ENCODE results near the gene C5orf47. TPM values are rescaled to one million over a fixed set of nuclear protein-coding genes. Genes with fewer than 3 reads are reported as not detected.

Gene C5orf47
- total and polyA plus RNA-seq, 4 donors: 0.06 to 0.10 (median 0.09) TPM; not detected in 1

DNA sequence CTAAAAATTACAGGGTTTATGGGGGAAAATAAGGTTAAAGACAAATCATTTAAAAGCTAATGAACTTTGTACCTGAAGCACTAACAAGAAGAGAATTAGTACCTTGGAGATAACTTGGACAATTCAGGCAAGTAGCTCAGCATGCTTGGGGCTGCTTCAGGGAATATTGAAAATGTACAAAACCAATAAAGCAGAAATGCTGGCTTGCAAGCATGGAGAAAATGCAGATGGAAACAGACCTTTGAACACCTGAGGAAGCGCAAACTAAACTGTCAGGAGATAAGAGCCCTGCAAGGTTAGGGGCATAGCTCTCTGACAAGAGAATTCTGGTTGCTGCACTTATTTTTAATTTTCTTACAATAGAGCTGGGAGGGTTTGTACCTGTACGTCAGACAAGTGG is 42.6 kb upstream of the C5orf47 start:
- Histone ChIP-seq H3K4me1 (ENCODE audit: control insufficient read depth in 5 of 5, insufficient read depth in 5 of 5, low read length in 5 of 5) (peaks cover 7 to 23% (median 19%) of the 10 kb centered on the region in 5 donors), H3K4me3 (no peak overlapping the region), H3K9me3 (ENCODE audit: control insufficient read depth in 4 of 4, insufficient read depth in 3 of 4, low read length in 3 of 4) (no peaks in the 10 kb centered on the region), H3K27ac (ENCODE audit: low read depth in 1 of 2, low read length in 1 of 2) (no peak overlapping the region), H3K27me3 (ENCODE audit: control insufficient read depth in 3 of 3, insufficient read depth in 3 of 3, low read length in 2 of 3) (no peaks in the 10 kb centered on the region), H3K36me3 (ENCODE audit: control insufficient read depth in 4 of 4, insufficient read depth in 4 of 4, low read length in 4 of 4) (peaks cover 13 to 46% (median 23%) of the 10 kb centered on the region in 4 donors), H3K9ac (ENCODE audit: insufficient read depth in 1 of 2, low read length in 2 of 2) (no peak overlapping the region)
- WGBS, 2 donors: 95 to 96% methylated on average over 2 of the region's 2 CpGs
- ATAC-seq (ENCODE audit: insufficient read depth, low FRiP score): no peak
- TF ChIP-seq CTCF (IDR thresholded peaks at IDR 0.05; ENCODE audit: control extremely low read depth, extremely low read depth): no peak
- no peak for DNase-seq

GRCh38 chr5:173950829-173951228 is 38.1 kb upstream of the C5orf47 start:
- Histone ChIP-seq H3K9me3 (ENCODE audit: control insufficient read depth in 4 of 4, insufficient read depth in 3 of 4, low read length in 3 of 4) (no peaks in the 10 kb centered on the region), H3K4me3 (no peak overlapping the region), H3K36me3 (ENCODE audit: control insufficient read depth in 4 of 4, insufficient read depth in 4 of 4, low read length in 4 of 4) (peaks cover 23 to 50% (median 47%) of the 10 kb centered on the region in 4 donors), H3K27me3 (ENCODE audit: control insufficient read depth in 3 of 3, insufficient read depth in 3 of 3, low read length in 2 of 3) (no peaks in the 10 kb centered on the region), H3K27ac (ENCODE audit: low read depth in 1 of 2, low read length in 1 of 2) (no peak overlapping the region), H3K9ac (ENCODE audit: insufficient read depth in 1 of 2, low read length in 2 of 2) (no peak overlapping the region), H3K4me1 (ENCODE audit: control insufficient read depth in 5 of 5, insufficient read depth in 5 of 5, low read length in 5 of 5) (peaks cover 0 to 7% (median 0%) of the 10 kb centered on the region in 5 donors)
- WGBS, 2 donors: 87 to 95% methylated on average over 2 of the region's 2 CpGs
- TF ChIP-seq CTCF (IDR thresholded peaks at IDR 0.05; ENCODE audit: control extremely low read depth, extremely low read depth): no peak
- ATAC-seq (ENCODE audit: insufficient read depth, low FRiP score) (no peak), DNase-seq (no peak)

DNA sequence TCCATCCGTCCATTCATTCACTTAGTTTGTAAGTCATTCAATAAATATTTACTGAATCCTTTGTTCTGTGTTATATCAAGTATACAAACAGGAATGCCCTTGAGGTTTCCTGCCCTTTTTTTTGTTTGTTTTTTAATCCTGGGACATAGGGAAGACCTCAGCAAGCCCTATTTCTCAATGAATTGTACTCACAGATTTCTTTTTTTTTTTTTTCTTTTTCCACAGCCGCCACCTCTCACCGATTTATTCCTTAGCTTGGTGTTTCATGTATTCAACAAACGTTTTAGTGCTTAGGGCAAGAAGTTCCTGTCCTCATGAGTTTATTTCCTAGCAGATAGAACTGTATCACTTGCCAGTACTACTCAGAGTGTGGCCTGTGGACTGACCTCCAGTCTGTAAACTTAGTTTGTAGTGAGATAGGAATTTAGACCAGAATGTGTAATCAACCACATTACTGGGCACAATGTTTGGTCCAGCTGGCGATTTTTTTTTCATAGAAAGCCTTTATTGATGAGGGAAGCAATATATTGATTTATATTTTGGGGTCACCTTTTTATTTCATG is 35.4 kb upstream of the C5orf47 start:
- Histone ChIP-seq H3K27me3 (ENCODE audit: control insufficient read depth in 3 of 3, insufficient read depth in 3 of 3, low read length in 2 of 3) (no peaks in the 10 kb centered on the region), H3K9me3 (ENCODE audit: control insufficient read depth in 4 of 4, insufficient read depth in 3 of 4, low read length in 3 of 4) (no peaks in the 10 kb centered on the region), H3K27ac (ENCODE audit: low read depth in 1 of 2, low read length in 1 of 2) (peak overlapping the region in 1 of 2 donors; percentile 84), H3K9ac (ENCODE audit: insufficient read depth in 1 of 2, low read length in 2 of 2) (no peak overlapping the region), H3K4me3 (no peak overlapping the region), H3K36me3 (ENCODE audit: control insufficient read depth in 4 of 4, insufficient read depth in 4 of 4, low read length in 4 of 4) (peaks cover 19 to 44% (median 41%) of the 10 kb centered on the region in 4 donors), H3K4me1 (ENCODE audit: control insufficient read depth in 5 of 5, insufficient read depth in 5 of 5, low read length in 5 of 5) (peaks cover 0 to 11% (median 0%) of the 10 kb centered on the region in 5 donors)
- no peak for TF ChIP-seq CTCF (IDR thresholded peaks at IDR 0.05; ENCODE audit: control extremely low read depth, extremely low read depth)
- DNase-seq (no peak), ATAC-seq (ENCODE audit: insufficient read depth, low FRiP score) (no peak)
- WGBS, 2 donors: 62 to 82% methylated on average over 5 of the region's 5 CpGs
